ENCODE data around the gene HS6ST2.

The HS6ST2 gene

GRCh38 chrX:132603700-132604286 lies 354.6 kb downstream of the HS6ST2 start:
- no peak for DNase-seq

- no peak for DNase-seq
These were observed 355.7 kb downstream of the HS6ST2 start for GRCh38 chrX:132602701-132603100.

GRCh38 chrX:132594999-132595398 lies 363.4 kb downstream of the HS6ST2 start:
- no peak for DNase-seq

GRCh38 chrX:132594129-132594528 lies 364.3 kb downstream of the HS6ST2 start:
- DNase-seq, result no peak

- no peak for DNase-seq
These were observed 365.5 kb downstream of the HS6ST2 start for GRCh38 chrX:132592880-132593279.

- DNase-seq, result no peak
These were observed 366.6 kb downstream of the HS6ST2 start for GRCh38 chrX:132591719-132592275.

- DNase-seq, result no peak
These were observed 367.9 kb downstream of the HS6ST2 start for GRCh38 chrX:132590350-132591026.

- DNase-seq, result no peak
These were observed 373.5 kb downstream of the HS6ST2 start for GRCh38 chrX:132584936-132585335.

GRCh38 chrX:132576939-132577338 lies 381.5 kb downstream of the HS6ST2 start:
- no peak for DNase-seq
